ENCODE data around the gene CTSW. TPM values are rescaled to one million over a fixed set of nuclear protein-coding genes. Genes with fewer than 3 reads are reported as not detected.

The CTSW gene
- total RNA-seq, 1 donor from 2014 or later: not detected

DNA sequence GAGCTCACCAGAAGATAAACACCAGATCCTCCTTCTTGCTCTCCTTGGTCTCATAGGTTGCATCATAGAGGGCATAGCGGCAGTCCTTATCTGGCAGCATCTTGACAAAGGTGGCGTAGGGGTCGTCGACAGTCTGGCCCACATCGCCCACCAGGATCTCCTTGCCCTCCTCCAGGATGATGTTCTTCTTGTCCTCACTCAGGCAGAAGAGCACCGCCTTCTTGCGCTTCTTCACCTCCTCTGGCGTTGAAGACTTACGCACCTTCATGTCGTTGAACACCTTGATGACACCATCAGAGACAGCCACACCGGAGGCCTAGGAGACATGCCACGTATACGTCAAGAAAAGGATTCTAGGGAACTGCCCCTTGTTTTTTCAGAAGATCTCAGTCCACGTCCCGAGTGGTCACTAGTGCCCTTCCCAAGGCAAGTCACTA lies 23.7 kb upstream of the CTSW start:
- DNase-seq: no peak
- Mint-ChIP-seq H3K27ac (ENCODE audit: unreplicated experiment) (peak overlapping the region; percentile 89), H3K4me1 (ENCODE audit: low read depth, unreplicated experiment) (peaks cover 16% of the 10 kb centered on the region), H3K4me3 (ENCODE audit: unreplicated experiment) (peak overlapping the region; percentile 96), H3K36me3 (ENCODE audit: unreplicated experiment) (no peaks in the 10 kb centered on the region), H3K27me3 (ENCODE audit: unreplicated experiment) (peaks cover 32% of the 10 kb centered on the region), H3K9me3 (ENCODE audit: unreplicated experiment) (peaks cover 32% of the 10 kb centered on the region)
- TF ChIP-seq CTCF (IDR thresholded peaks at IDR 0.05; ENCODE audit: partially characterized antibody, unreplicated experiment): no peak

DNA sequence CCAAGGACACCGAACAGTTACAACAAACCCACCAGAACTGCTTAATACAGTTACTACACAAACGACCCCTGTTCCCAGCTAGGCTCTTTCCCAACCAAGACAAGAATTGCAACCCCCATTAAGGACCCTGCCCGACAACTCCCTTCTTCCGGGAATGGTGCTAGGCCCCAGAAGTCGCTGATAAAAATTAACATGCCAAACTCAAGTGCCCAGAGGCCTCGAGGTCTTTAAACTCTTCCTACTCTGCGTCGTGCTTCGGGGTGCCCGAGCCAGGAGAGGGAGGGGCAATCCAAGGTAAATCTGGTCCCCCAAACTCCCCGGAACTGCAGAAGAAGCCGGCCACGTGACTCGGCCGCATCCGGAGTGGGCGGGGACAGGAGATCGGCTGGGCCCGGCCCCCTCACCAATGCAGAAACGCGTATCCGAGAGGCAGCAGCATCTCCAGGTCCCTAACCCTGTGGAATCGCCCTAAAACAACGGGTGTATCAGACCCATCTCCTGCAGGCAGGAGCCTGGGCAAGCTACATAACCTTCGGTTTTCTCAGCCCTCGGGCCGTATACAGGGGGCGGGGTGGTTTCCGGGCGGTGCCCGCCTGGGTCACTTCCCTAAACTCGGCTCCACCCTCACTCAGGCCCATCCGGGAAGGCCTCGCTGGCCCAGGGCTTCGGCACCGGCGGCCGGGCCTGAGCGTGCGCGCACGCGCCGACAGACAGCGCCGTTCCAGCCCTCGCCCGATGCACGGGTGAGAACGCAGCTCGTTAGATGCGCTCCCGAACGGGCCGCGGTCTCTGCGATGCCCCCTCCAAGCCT lies 22.7 kb upstream of the CTSW start:
- Mint-ChIP-seq H3K4me3 (ENCODE audit: unreplicated experiment) (peak overlapping the region; percentile 96), H3K36me3 (ENCODE audit: unreplicated experiment) (no peaks in the 10 kb centered on the region), H3K4me1 (ENCODE audit: low read depth, unreplicated experiment) (peaks cover 16% of the 10 kb centered on the region), H3K27ac (ENCODE audit: unreplicated experiment) (peak overlapping the region; percentile 89), H3K27me3 (ENCODE audit: unreplicated experiment) (peaks cover 36% of the 10 kb centered on the region), H3K9me3 (ENCODE audit: unreplicated experiment) (peaks cover 38% of the 10 kb centered on the region)
- peak; percentile 83 for DNase-seq
- TF ChIP-seq CTCF (IDR thresholded peaks at IDR 0.05; ENCODE audit: partially characterized antibody, unreplicated experiment): no peak

- H3K4me3 Mint-ChIP-seq (ENCODE audit: unreplicated experiment): peak overlapping the region; percentile 96
- H3K27ac Mint-ChIP-seq (ENCODE audit: unreplicated experiment): no peak overlapping the region
- H3K36me3 Mint-ChIP-seq (ENCODE audit: unreplicated experiment): peaks cover under 1% of the 10 kb centered on the region
- peaks cover 35% of the 10 kb centered on the region for H3K9me3 Mint-ChIP-seq (ENCODE audit: unreplicated experiment)
- peaks cover 34% of the 10 kb centered on the region for H3K27me3 Mint-ChIP-seq (ENCODE audit: unreplicated experiment)
- no peak for DNase-seq
- no peak for TF ChIP-seq CTCF (IDR thresholded peaks at IDR 0.05; ENCODE audit: partially characterized antibody, unreplicated experiment)
- H3K4me1 Mint-ChIP-seq (ENCODE audit: low read depth, unreplicated experiment): peaks cover 16% of the 10 kb centered on the region
Observed at GRCh38 chr11:65857500-65857852, 22.2 kb upstream of the CTSW start.

DNA sequence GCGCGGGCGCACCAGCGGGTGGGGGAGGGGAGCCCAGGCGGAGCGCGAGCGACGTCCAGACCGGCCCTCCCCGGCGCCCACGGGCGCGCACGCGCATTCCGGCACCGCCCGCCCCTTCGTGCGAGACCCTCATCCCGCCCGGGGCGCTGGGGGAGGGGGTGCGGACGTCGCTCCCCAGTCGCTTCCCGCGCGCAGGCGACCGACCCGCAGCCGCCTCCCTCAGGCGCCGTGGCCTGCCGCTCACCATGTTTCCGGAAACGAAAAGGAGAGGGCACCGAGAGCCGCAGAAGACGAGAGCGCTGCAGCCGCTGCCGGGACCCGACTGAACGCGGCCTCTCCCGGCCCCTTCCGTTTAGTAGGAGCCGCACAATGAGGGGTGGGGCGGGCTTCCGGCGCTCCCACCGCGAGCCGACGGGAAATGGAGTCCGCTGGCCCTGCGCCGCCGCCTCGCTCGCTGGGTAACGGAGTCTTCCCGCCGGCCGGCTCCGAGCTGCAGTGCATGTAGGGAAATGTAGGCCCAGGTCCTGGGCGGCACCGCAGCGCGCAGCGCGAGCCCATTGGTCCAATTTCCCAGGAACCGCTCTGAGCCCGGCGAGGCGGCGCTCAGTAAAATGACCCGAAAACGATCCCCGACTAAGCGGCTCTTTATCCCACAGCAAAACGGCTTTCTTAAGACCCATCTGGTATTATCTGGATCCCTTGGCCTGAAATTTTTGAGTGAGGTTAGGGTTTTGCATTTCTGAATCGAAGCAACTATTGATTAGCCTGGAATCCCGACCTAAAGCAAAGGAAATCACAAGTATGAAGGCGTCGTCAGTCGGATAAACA lies 21.6 kb upstream of the CTSW start, which contains the start of gene CFL1:
Gene CFL1 (minus strand): TSS at position 328 of the 828 bp plus-strand sequence. CDS start 81 bp downstream, at position 247.
- H3K36me3 Mint-ChIP-seq (ENCODE audit: unreplicated experiment): peaks cover 4% of the 10 kb centered on the region
- H3K4me1 Mint-ChIP-seq (ENCODE audit: low read depth, unreplicated experiment): peaks cover 16% of the 10 kb centered on the region
- TF ChIP-seq CTCF (IDR thresholded peaks at IDR 0.05; ENCODE audit: partially characterized antibody, unreplicated experiment): no peak
- H3K4me3 Mint-ChIP-seq (ENCODE audit: unreplicated experiment): peak within 1 kb of the TSS; percentile 98
- peak; percentile 98 for DNase-seq
- peaks cover 38% of the 10 kb centered on the region for H3K9me3 Mint-ChIP-seq (ENCODE audit: unreplicated experiment)
- peaks cover 36% of the 10 kb centered on the region for H3K27me3 Mint-ChIP-seq (ENCODE audit: unreplicated experiment)
- H3K27ac Mint-ChIP-seq (ENCODE audit: unreplicated experiment): peak within 1 kb of the TSS; percentile 98

Data from glutamatergic neuron (in vitro differentiated cells).